HuH-7.5 (cell line): Measurements from ENCODE around the gene ADAM29.
A peak's percentile ranks its signal among the peaks of the same experiment; 100 is the strongest.
"Not testable (repeated sequence)": the region's sequence is repeated elsewhere in the genome, so short reads cannot be mapped to it uniquely, and the experiment has no call there.

Experiments
- DNase-seq: peaks from one replicate; pipeline ENCODE4 v3.0.0; 2011; ENCODE audit warnings: low spot score

Gene ADAM29

GRCh38 chr4:174948826-174949225 is 30.7 kb downstream of the ADAM29 start:
- DNase-seq, result no peak

- DNase-seq, result no peak
Measured at GRCh38 chr4:174972911-174973310, 54.8 kb downstream of the ADAM29 start.

- DNase-seq, result no peak
Measured at GRCh38 chr4:174973336-174973735, 55.2 kb downstream of the ADAM29 start.

- no peak for DNase-seq
Measured at GRCh38 chr4:174983128-174983750, 65.1 kb downstream of the ADAM29 start.

- not testable (repeated sequence) for DNase-seq
Measured at GRCh38 chr4:174983870-174984269, 65.7 kb downstream of the ADAM29 start.

- no peak for DNase-seq
Measured at GRCh38 chr4:174989791-174990190, 71.6 kb downstream of the ADAM29 start.

- DNase-seq, result no peak
Measured at GRCh38 chr4:174993916-174994315, 75.8 kb downstream of the ADAM29 start.

GRCh38 chr4:174996079-174996478 is 77.9 kb downstream of the ADAM29 start:
- no peak for DNase-seq

- no peak for DNase-seq
Measured at GRCh38 chr4:174999407-174999806, 81.2 kb downstream of the ADAM29 start.

GRCh38 chr4:175017751-175018150 is 99.6 kb downstream of the ADAM29 start:
- no peak for DNase-seq

- DNase-seq, result peak; percentile 4
Measured at GRCh38 chr4:175019447-175019846, 101.3 kb downstream of the ADAM29 start.
